ENCODE data around the gene CFB.

GRCh38 chr6:31920811-31921210, 25.1 kb upstream of the CFB start:
- TF ChIP-seq TARDBP (IDR thresholded peaks at IDR 0.05) (no peak), BHLHE40 (IDR thresholded peaks at IDR 0.05; ENCODE audit: borderline replicate concordance) (no peak), FOXM1 (IDR thresholded peaks at IDR 0.05; ENCODE audit: borderline replicate concordance) (no peak), ZNF384 (IDR thresholded peaks at IDR 0.05) (no peak), SUZ12 (IDR thresholded peaks at IDR 0.05) (no peak), FOXK2 (IDR thresholded peaks at IDR 0.05) (no peak), SP1 (IDR thresholded peaks at IDR 0.05) (no peak), ARNT (IDR thresholded peaks at IDR 0.05) (no peak), ELF4 (IDR thresholded peaks at IDR 0.05) (no peak), FOXA1 (IDR thresholded peaks at IDR 0.05) (no peak), PKNOX1 (IDR thresholded peaks at IDR 0.05) (no peak), CTBP1 (IDR thresholded peaks at IDR 0.05; ENCODE audit: borderline replicate concordance) (no peak), HDGF (IDR thresholded peaks at IDR 0.05; ENCODE audit: borderline replicate concordance) (no peak)

All from HEK293T (cell line).